IMR-90 (cell line): ENCODE results near the gene ABCC4.

Experiments used
- CEBPB ChIP-seq: IDR thresholded peaks from 2 replicates; pipeline ENCODE4 v1.6.1; 2012; ENCODE audit warnings: low read depth, low read length, improper control_type of control experiment
- CTCF ChIP-seq: conservative IDR thresholded peaks from 2 replicates; pipeline ENCODE4 v1.5.1; 2012; ENCODE audit warnings: mild to moderate bottlenecking, low read depth, low read length, improper control_type of control experiment
- FOS ChIP-seq: fragments of 150-350 bp; IDR thresholded peaks from 2 replicates; pipeline ENCODE4 v1.6.1; 2016; ENCODE audit warnings: low read depth, low read length
- MAFK ChIP-seq: IDR thresholded peaks from 2 replicates; pipeline ENCODE4 v1.6.1; 2012; ENCODE audit warnings: low read depth, low read length, improper control_type of control experiment
- MAZ ChIP-seq: IDR thresholded peaks from 2 replicates; pipeline ENCODE4 v1.6.1; 2012; ENCODE audit warnings: low read depth, mild to moderate bottlenecking, low read length, improper control_type of control experiment, moderate library complexity, borderline replicate concordance
- MXI1 ChIP-seq: IDR thresholded peaks from 2 replicates; pipeline ENCODE4 v1.6.1; 2012; ENCODE audit warnings: low read depth, mild to moderate bottlenecking, low read length, moderate library complexity, borderline replicate concordance
- NFE2L2 ChIP-seq: fragments of 150-350 bp; IDR thresholded peaks from 2 replicates; pipeline ENCODE4 v1.6.1; 2016; ENCODE audit warnings: low read depth, mild to moderate bottlenecking, low read length
- POLR2A ChIP-seq: IDR thresholded peaks from 2 replicates; pipeline ENCODE4 v1.6.1; 2012; ENCODE audit warnings: mild to moderate bottlenecking, low read depth, low read length
- RAD21 ChIP-seq: IDR thresholded peaks from 2 replicates; pipeline ENCODE4 v1.6.1; 2012; ENCODE audit warnings: low read length, improper control_type of control experiment
- RCOR1 ChIP-seq: IDR thresholded peaks from 2 replicates; pipeline ENCODE4 v1.6.1; 2012; ENCODE audit warnings: mild to moderate bottlenecking, low read length, improper control_type of control experiment; ENCODE audit not compliant: insufficient replicate concordance
- RFX5 ChIP-seq: IDR thresholded peaks from 2 replicates; pipeline ENCODE4 v1.8.0; 2012; ENCODE audit warnings: low read depth, mild to moderate bottlenecking, low read length, moderate library complexity
- SMC3 ChIP-seq: fragments of 150-350 bp; IDR thresholded peaks from 2 replicates; pipeline ENCODE4 v1.6.1; 2016; ENCODE audit warnings: low read depth, mild to moderate bottlenecking, antibody characterized with exemption, low read length, moderate library complexity
- USF2 ChIP-seq: fragments of 150-350 bp; IDR thresholded peaks from 2 replicates; pipeline ENCODE4 v1.6.1; 2017; ENCODE audit warnings: mild to moderate bottlenecking, antibody characterized with exemption, low read length, low read depth

GRCh38 chr13:94997126-94997525 is 304.1 kb downstream of the ABCC4 start:
- TF ChIP-seq RFX5 (no peak), CTCF (no peak), POLR2A (no peak), RAD21 (no peak), SMC3 (no peak), MAFK (no peak), MXI1 (no peak), CEBPB (no peak), FOS (no peak), MAZ (no peak), USF2 (no peak), NFE2L2 (no peak), RCOR1 (no peak)
